SK-N-MC (cell line): Measurements from ENCODE around the gene S100A11.

Source experiments
- EZH2 ChIP-seq: fragments of 200-600 bp; sonication (generic); IDR thresholded peaks from one replicate; pipeline ENCODE4 v1.6.1; 2017; ENCODE audit warnings: antibody characterized with exemption
- FOXP2 ChIP-seq: optimal IDR thresholded peaks from 2 replicates; pipeline ENCODE3; 2011; ENCODE audit warnings: mild to moderate bottlenecking, moderate library complexity; ENCODE audit not compliant: insufficient read depth; ENCODE audit errors: extremely low read length, control extremely low read depth
- POLR2AphosphoS5 ChIP-seq: IDR thresholded peaks from 2 replicates; pipeline ENCODE4 v1.6.1; 2012; ENCODE audit warnings: mild to moderate bottlenecking, low read depth, low read length, borderline replicate concordance

DNA sequence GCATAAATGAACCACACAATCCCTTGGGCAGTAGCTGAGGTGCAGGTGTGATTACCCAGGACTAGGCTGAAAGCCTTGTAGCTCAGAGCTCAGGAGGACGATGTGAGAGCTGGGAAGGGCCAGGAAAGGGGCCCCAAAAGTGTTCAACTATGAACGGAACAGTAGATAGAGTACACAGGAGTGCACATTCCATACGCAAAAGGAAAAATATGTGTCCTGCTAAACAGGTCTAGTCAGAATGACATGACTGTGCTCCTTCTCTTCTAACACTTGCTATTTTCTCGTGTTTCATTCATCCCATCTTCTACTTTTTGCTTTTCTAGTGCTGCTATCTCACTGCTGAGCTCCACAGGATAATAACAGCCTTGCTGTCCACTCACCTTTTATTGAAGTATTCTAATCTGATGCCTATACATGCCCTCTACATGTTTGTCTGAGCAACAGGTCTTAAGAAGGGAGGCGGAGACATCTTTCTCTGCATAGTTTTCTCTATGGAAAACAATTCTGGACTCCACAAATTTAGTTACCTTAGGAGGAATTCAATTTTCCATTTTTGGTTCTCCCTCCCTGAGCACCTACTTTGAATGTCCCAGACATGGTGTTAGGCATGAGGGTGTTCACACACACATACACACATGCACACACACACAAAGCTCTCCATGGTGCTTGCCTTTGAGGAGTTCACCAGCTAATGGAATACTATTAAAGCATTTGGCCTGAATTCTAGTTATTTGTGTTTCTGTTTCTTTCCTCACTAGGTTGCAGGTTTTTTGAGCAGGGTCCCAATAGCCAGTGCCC, 46.5 kb downstream of the S100A11 start:
- TF ChIP-seq POLR2AphosphoS5 (no peak), EZH2 (no peak), FOXP2 (no peak)
